Stimulated activated CD8-positive, alpha-beta memory T cell treated with anti-CD3 and anti-CD28 coated beads, Interleukin-15, amount 100 ng/mL, for 48 hours (primary cell): ENCODE data around the gene ATP2B1.
A peak's percentile ranks its signal among the peaks of the same experiment; 100 is the strongest.

ENCODE experiments used
- DNase-seq, 2 donors: peaks; one replicate each; pipeline ENCODE4 v3.0.0-alpha.2; 2020; ENCODE audit warnings: low read depth in 2 of 2

The ATP2B1 gene

GRCh38 chr12:89542912-89543592, 165.6 kb downstream of the ATP2B1 start:
- DNase-seq, result peak; percentile 15 to 27

- no peak for DNase-seq
Observed at GRCh38 chr12:89542236-89542635, 166.4 kb downstream of the ATP2B1 start.

GRCh38 chr12:89540586-89540985, 168.1 kb downstream of the ATP2B1 start:
- no peak for DNase-seq

GRCh38 chr12:89539426-89540223, 169.0 kb downstream of the ATP2B1 start:
- DNase-seq, result no peak

- no peak for DNase-seq
Observed at GRCh38 chr12:89538897-89539296, 169.7 kb downstream of the ATP2B1 start.
